B cell (primary cell): ENCODE measurements around the gene DHRS1. TPM values are rescaled to one million over a fixed set of nuclear protein-coding genes. Genes with fewer than 3 reads are reported as not detected.

Experiments
- ATAC-seq: fragments of 200-7000 bp; cut with Tn5 transposase; one replicate; pipeline ENCODE4 v1.10.0; 2021; ENCODE audit warnings: low read depth, mild to moderate bottlenecking, moderate number of reproducible peaks, moderate library complexity
- CTCF ChIA-PET: fragments of 350-600 bp; sonication (Branson Sonifier 250); formaldehyde crosslinking; loops from one replicate; lab custom pipeline; 2021; ENCODE audit warnings: antibody characterized with exemption, inconsistent platforms; lab: Charles Lee
- POLR2A ChIA-PET: fragments of 350-600 bp; sonication (Branson Sonifier 250); formaldehyde crosslinking; loops from one replicate; lab custom pipeline; 2021; ENCODE audit warnings: antibody characterized with exemption; lab: Charles Lee
- DNase-seq: peaks from one replicate; pipeline ENCODE4 v3.0.0; 2013
- H2AFZ ChIP-seq: 2 replicates; pipeline ENCODE4 v1.6.1; 2012; ENCODE audit warnings: mild to moderate bottlenecking, low read depth, low read length; ENCODE audit not compliant: insufficient read depth, poor library complexity, severe bottlenecking
- H3K27ac ChIP-seq, 2 donors: 1 replicate in 1 of 2; 2 replicates in 1 of 2; pipeline ENCODE4 v1.5.1; 2012 to 2013; ENCODE audit warnings: low read length in 2 of 2, mild to moderate bottlenecking in 2 of 2, moderate library complexity in 1 of 2
- H3K27me3 ChIP-seq, 4 experiments: fragments of 200-600 bp in 1 of 4; sonication (generic) in 1 of 4; replicated peaks in 1 of 4; 1 replicate in 2 of 4; 2 replicates in 2 of 4; pipeline versions ENCODE4 v1.6.1 to v1.7.0; 2013 to 2016; ENCODE audit warnings: low read length in 3 of 4, mild to moderate bottlenecking in 2 of 4, mixed read lengths in 1 of 4, moderate library complexity in 1 of 4; ENCODE audit not compliant: insufficient read depth in 4 of 4, control insufficient read depth in 3 of 4; ENCODE audit errors: control extremely low read depth in 1 of 4
- H3K36me3 ChIP-seq, 2 experiments: replicated peaks in 1 of 2; 1 replicate in 1 of 2; 2 replicates in 1 of 2; pipeline versions ENCODE4 v1.6.1 to v1.7.1; 2013; ENCODE audit warnings: low read length in 1 of 2; ENCODE audit not compliant: insufficient read depth in 2 of 2, control insufficient read depth in 1 of 2; ENCODE audit errors: control extremely low read depth in 1 of 2, extremely low read depth in 1 of 2
- H3K4me1 ChIP-seq, 2 donors: fragments of 200-600 bp in 1 of 2; sonication (generic) in 1 of 2; 1 replicate in 1 of 2; 2 replicates in 1 of 2; pipeline versions ENCODE4 v1.5.1 to v1.6.1; 2013 to 2017; ENCODE audit warnings: low read length in 2 of 2; ENCODE audit not compliant: control insufficient read depth in 2 of 2, insufficient read depth in 2 of 2
- H3K4me2 ChIP-seq: replicated peaks from 2 replicates; pipeline ENCODE3; 2012; ENCODE audit warnings: mild to moderate bottlenecking, low read depth, low read length; ENCODE audit not compliant: poor library complexity, severe bottlenecking
- H3K4me3 ChIP-seq, 5 experiments: fragments of 200-600 bp in 1 of 5; sonication (generic) in 1 of 5; 1 replicate in 3 of 5; 2 replicates in 2 of 5; pipeline versions ENCODE4 v1.5.1 to v1.7.0; 2011 to 2016; ENCODE audit warnings: low read length in 4 of 5, mild to moderate bottlenecking in 4 of 5, low read depth in 2 of 5, control low read depth in 1 of 5, moderate library complexity in 1 of 5; ENCODE audit not compliant: insufficient read depth in 1 of 5; ENCODE audit errors: control extremely low read depth in 1 of 5, extremely low read depth in 1 of 5
- H3K79me2 ChIP-seq: fragments of 200-600 bp; sonication (generic); one replicate; pipeline ENCODE4 v1.6.0; 2016; ENCODE audit warnings: low read length; ENCODE audit not compliant: control insufficient read depth, insufficient read depth
- H3K9ac ChIP-seq: fragments of 200-600 bp; sonication (generic); 2 replicates; pipeline ENCODE4 v1.6.1; 2017; ENCODE audit warnings: mild to moderate bottlenecking, low read length, moderate library complexity
- H3K9me3 ChIP-seq, 3 donors: one replicate each; pipeline versions ENCODE4 v1.6.1 to v1.7.1; 2013; ENCODE audit warnings: low read length in 2 of 3; ENCODE audit not compliant: control insufficient read depth in 2 of 3, insufficient read depth in 1 of 3; ENCODE audit errors: control extremely low read depth in 1 of 3
- H4K20me1 ChIP-seq: 2 replicates; pipeline ENCODE4 v1.6.0; 2012; ENCODE audit warnings: mild to moderate bottlenecking, low read length; ENCODE audit not compliant: insufficient read depth, control insufficient read depth, poor library complexity, severe bottlenecking
- H3K27ac Mint-ChIP-seq: one replicate; pipeline ENCODE4 v1.8.0; 2021; ENCODE audit warnings: mixed read lengths
- H3K27me3 Mint-ChIP-seq: one replicate; pipeline ENCODE4 v1.8.0; 2021; ENCODE audit warnings: mixed read lengths
- H3K4me1 Mint-ChIP-seq: one replicate; pipeline ENCODE4 v1.8.0; 2021; ENCODE audit warnings: mixed read lengths
- H3K4me3 Mint-ChIP-seq: one replicate; pipeline ENCODE4 v1.8.0; 2021; ENCODE audit warnings: mixed read lengths
- H3K9me3 Mint-ChIP-seq: one replicate; pipeline ENCODE4 v1.8.0; 2022; ENCODE audit warnings: mixed read lengths; ENCODE audit not compliant: insufficient read depth
- EZH2 ChIP-seq: IDR thresholded peaks from 2 replicates; pipeline ENCODE4 v1.6.1; 2012; ENCODE audit warnings: borderline replicate concordance, low read depth, mild to moderate bottlenecking, moderate library complexity, low read length; ENCODE audit not compliant: insufficient read depth, poor library complexity, severe bottlenecking
- WGBS: methylation state at CpG from one replicate; pipeline ENCODE4 v1.1.5; 2013; ENCODE audit warnings: missing lambda C conversion rate; ENCODE audit not compliant: insufficient coverage; 5-methylcytosine and 5-hydroxymethylcytosine counted together
- intact Hi-C: fragments of 100-400 bp; cut with micrococcal nuclease; formaldehyde crosslinking; loops from one replicate; pipeline ENCODE4 v1.10.0; 2022
- polyA plus RNA-seq: library from polyadenylated mRNA; depleted of rRNA; stranded (reverse); fragments of >200 nt; gene quantifications from 2 replicates; pipeline ENCODE4 v1.2.3, GENCODE V29; 2012
- total RNA-seq, 2 donors: library from RNA; stranded (reverse); fragments of 120-200 nt in 1 of 2; gene quantifications; 1 replicate in 1 of 2; 2 replicates in 1 of 2; pipeline versions ENCODE4 v1.2.3 to v1.2.4, GENCODE V29; 2013 to 2022
- TF ChIP-seq, protein P1 (sequence below): fragments of 200-600 bp; IDR thresholded peaks from one replicate; pipeline ENCODE4 v1.8.0; 2022; ENCODE audit warnings: antibody characterized with exemption, mild to moderate bottlenecking

Gene DHRS1
- total and polyA plus RNA-seq, 2 donors (not counting 1 experiment from before 2014, with no cell fraction given), result 42.7 to 76.9 TPM

DNA sequence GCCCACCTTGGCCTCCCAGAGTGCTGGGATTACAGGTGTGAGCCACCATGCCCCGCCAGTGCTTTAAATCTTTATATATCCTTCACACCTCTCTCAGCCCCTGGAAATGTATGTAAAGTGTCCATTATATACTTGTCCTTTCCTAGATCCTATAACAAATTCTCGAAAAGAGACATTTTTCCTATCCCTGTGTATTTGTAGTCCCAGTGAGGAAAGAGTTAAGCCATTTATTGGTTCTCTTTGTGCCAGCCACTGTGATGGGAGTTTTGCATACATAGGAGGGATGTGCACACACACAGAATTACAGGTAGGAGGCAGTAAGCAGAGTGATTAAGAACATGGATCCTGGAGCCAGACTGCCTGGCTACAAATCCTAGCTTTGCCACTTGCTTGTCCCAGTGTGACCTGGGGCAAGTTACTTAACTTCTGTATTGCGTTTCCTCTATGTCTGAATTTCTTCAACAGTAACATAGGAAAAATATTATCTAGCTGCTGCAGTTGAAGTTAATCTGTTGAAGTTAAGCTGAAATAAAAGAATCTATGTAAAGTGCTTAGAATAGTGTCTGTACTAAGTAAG, 26.1 kb downstream of the DHRS1 start:
- intact Hi-C loops, result loop anchor here (10.0 kb wide), 1 partner anchor 129 kb away; the partner anchor contains the start of genes EMC9, PSME2 and RNF31
- ATAC-seq (no peak), DNase-seq (no peak)
- Histone ChIP-seq H3K9ac (no peak overlapping the region), H3K9me3 (peaks cover 0 to 10% (median 0%) of the 10 kb centered on the region in 3 donors), H3K27ac (peak overlapping the region; percentile 76 to 81), H3K79me2 (peaks cover 30% of the 10 kb centered on the region), H3K27me3 (no peaks in the 10 kb centered on the region), H4K20me1 (no peaks in the 10 kb centered on the region), H3K4me2 (peak overlapping the region; percentile 52), H3K36me3 (peaks cover 0 to 10% of the 10 kb centered on the region in 2 experiments), H3K4me3 (no peak overlapping the region), H3K4me1 (peaks cover 49 to 57% of the 10 kb centered on the region in 2 donors), H2AFZ (peak overlapping the region; percentile 10)
- peak overlapping the region; percentile 58 for H3K4me3 Mint-ChIP-seq
- H3K9me3 Mint-ChIP-seq, result no peaks in the 10 kb centered on the region
- H3K27me3 Mint-ChIP-seq, result no peaks in the 10 kb centered on the region
- peak overlapping the region; percentile 89 for H3K27ac Mint-ChIP-seq
- no CpG with 5 or more reads among the region's 3 CpGs for WGBS
- ChIA-PET POLR2A (interaction anchor here (0.7 to 2.0 kb wide), 5 partner anchors 16 to 157 kb away, joined by 3 to 11 read pairs (median 4); partner anchors contain the start of gene TINF2), CTCF (interaction anchor here (0.7 to 2.4 kb wide), 8 partner anchors 10 to 437 kb away, joined by 3 to 19 read pairs (median 5); partner anchors contain the start of genes CIDEB, LTB4R and TINF2)
- H3K4me1 Mint-ChIP-seq, result peaks cover 69% of the 10 kb centered on the region
- TF ChIP-seq, protein P1, sequence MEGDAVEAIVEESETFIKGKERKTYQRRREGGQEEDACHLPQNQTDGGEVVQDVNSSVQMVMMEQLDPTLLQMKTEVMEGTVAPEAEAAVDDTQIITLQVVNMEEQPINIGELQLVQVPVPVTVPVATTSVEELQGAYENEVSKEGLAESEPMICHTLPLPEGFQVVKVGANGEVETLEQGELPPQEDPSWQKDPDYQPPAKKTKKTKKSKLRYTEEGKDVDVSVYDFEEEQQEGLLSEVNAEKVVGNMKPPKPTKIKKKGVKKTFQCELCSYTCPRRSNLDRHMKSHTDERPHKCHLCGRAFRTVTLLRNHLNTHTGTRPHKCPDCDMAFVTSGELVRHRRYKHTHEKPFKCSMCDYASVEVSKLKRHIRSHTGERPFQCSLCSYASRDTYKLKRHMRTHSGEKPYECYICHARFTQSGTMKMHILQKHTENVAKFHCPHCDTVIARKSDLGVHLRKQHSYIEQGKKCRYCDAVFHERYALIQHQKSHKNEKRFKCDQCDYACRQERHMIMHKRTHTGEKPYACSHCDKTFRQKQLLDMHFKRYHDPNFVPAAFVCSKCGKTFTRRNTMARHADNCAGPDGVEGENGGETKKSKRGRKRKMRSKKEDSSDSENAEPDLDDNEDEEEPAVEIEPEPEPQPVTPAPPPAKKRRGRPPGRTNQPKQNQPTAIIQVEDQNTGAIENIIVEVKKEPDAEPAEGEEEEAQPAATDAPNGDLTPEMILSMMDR, result no peak
- TF ChIP-seq EZH2, result no peak

DNA sequence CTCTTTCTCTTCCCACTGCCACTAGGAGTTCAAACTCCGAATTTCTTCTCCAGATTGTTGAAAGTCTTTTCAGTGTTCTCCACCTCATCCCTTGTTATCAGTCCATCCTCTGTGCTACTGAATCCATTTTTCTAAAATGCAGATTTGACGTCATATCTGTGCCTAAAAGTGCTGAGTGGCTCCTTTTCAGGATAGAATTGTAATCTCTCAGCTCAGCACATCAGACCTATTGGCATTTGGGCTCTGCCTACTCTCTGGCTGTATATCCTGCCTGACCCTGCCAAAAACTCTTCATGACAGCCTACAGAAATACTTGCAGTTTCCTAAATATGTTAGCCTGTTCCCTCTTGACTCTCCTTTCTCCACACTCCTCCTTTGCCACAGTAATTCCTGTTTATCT, 27.1 kb downstream of the DHRS1 start:
- peaks cover 39 to 47% of the 10 kb centered on the region in 2 donors for H3K4me1 ChIP-seq
- Mint-ChIP-seq H3K27me3 (no peaks in the 10 kb centered on the region), H3K9me3 (no peaks in the 10 kb centered on the region), H3K27ac (peak overlapping the region; percentile 94), H3K4me3 (peak overlapping the region; percentile 94), H3K4me1 (peaks cover 59% of the 10 kb centered on the region)
- POLR2A ChIA-PET, result interaction anchor here (1.3 to 2.9 kb wide), 4 partner anchors 30 to 131 kb away, joined by 4 to 51 read pairs (median 8); partner anchors contain the start of genes EMC9, LTB4R2, TINF2 and TM9SF1
- no peaks in the 10 kb centered on the region for H3K27me3 ChIP-seq
- H3K4me3 ChIP-seq, result no peak overlapping the region
- WGBS, result 100% methylated on average over 2 of the region's 2 CpGs
- ATAC-seq, result no peak
- peaks cover 0 to 18% of the 10 kb centered on the region in 2 experiments for H3K36me3 ChIP-seq
- H3K4me2 ChIP-seq, result peak overlapping the region; percentile 86
- peaks cover 0 to 3% (median 0%) of the 10 kb centered on the region in 3 donors for H3K9me3 ChIP-seq
- H3K79me2 ChIP-seq, result peaks cover 30% of the 10 kb centered on the region
- TF ChIP-seq EZH2, result no peak
- TF ChIP-seq, protein P1, result no peak
- H3K27ac ChIP-seq, result peak overlapping the region; percentile 93 to 97
- CTCF ChIA-PET, result interaction anchor here (0.7 to 4.2 kb wide), 8 partner anchors 11 to 60 kb away, joined by 3 to 40 read pairs (median 18); partner anchors contain the start of genes CHMP4A, MDP1 and TINF2
- H4K20me1 ChIP-seq, result no peaks in the 10 kb centered on the region
- no peak for DNase-seq
- intact Hi-C loops, result loop anchor here (10.0 kb wide), 1 partner anchor 128 kb away; the partner anchor contains the start of genes EMC9, PSME2 and RNF31
- no peak overlapping the region for H2AFZ ChIP-seq
- peak overlapping the region; percentile 71 for H3K9ac ChIP-seq
